H54 (cell line): ENCODE measurements around the gene STC2.
"Not testable (repeated sequence)": the region's sequence is repeated elsewhere in the genome, so short reads cannot be mapped to it uniquely, and the experiment has no call there.

Source experiments
- DNase-seq: peaks from one replicate; pipeline ENCODE4 v3.0.0; 2011; ENCODE audit warnings: low spot score, mixed read lengths; ENCODE audit not compliant: insufficient read length
- FAIRE-seq: peaks from 3 replicates; lab custom pipeline; 2011; peaks lifted over from hg19 to GRCh38; lab: Jason Lieb, UNC
- POLR2A ChIP-seq: IDR thresholded peaks from 2 replicates; pipeline ENCODE4 v1.6.1; 2011; ENCODE audit warnings: low read depth, mild to moderate bottlenecking, low read length

STC2 gene, protein sequence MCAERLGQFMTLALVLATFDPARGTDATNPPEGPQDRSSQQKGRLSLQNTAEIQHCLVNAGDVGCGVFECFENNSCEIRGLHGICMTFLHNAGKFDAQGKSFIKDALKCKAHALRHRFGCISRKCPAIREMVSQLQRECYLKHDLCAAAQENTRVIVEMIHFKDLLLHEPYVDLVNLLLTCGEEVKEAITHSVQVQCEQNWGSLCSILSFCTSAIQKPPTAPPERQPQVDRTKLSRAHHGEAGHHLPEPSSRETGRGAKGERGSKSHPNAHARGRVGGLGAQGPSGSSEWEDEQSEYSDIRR

GRCh38 chr5:173327948-173328843 lies at the start of gene STC2:
Gene STC2, minus strand, starts transcription at chr5:173328414. Its CDS starts 221 bp downstream, at chr5:173328193.
- TF ChIP-seq POLR2A: peak; percentile 66
- DNase-seq (peak; percentile 68), FAIRE-seq (no peak)

GRCh38 chr5:173371400-173371799 lies 43.2 kb upstream of the STC2 start:
- TF ChIP-seq POLR2A: no peak
- no peak for DNase-seq
- FAIRE-seq: no peak

- DNase-seq, FAIRE-seq: not testable (repeated sequence)
Observed at GRCh38 chr5:173363406-173363805, 35.2 kb upstream of the STC2 start.

DNA sequence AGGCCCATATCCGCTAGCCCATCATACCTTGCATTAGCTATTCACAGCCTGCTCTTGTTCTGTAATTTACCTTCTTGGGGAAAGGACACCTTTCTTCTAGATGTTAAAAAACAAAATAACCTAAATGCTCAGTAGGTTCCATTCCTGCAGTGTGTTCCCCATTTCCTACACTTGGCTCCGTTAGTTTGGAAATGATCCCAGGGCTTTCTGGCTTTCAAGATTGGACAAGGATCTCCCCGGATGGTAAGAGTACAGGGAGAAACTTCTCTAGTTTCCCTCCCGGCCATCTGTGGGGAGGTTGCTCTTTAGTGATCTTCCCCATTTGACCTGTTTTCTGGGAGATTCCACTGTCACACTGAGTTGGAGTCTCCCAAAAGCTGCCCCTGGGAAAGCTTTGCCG lies 27.3 kb upstream of the STC2 start:
- FAIRE-seq (no peak), DNase-seq (no peak)

DNA sequence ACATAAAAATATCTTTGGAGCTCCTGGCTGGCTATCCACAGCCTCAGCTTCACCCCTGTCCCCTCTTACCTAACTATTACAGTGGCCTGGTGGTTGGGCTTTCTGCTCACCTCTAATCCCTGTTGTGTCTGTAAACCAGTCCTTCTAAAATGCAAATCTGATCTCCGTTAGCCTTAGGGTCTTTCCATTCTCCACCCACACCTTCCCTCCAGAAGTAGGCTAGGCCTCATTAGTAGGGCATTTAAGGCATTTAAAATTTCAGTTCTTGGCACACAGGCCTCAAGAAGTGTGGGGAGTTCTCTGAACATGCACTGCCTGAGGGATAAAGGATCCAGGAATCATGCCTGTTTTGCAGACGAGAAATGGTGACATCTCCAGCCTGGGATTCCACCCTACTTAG lies 26.4 kb upstream of the STC2 start:
- DNase-seq: no peak
- FAIRE-seq: no peak
- TF ChIP-seq POLR2A: no peak

More for the DNA sequence above, 27.3 kb upstream of the STC2 start:
- no peak for TF ChIP-seq POLR2A

DNA sequence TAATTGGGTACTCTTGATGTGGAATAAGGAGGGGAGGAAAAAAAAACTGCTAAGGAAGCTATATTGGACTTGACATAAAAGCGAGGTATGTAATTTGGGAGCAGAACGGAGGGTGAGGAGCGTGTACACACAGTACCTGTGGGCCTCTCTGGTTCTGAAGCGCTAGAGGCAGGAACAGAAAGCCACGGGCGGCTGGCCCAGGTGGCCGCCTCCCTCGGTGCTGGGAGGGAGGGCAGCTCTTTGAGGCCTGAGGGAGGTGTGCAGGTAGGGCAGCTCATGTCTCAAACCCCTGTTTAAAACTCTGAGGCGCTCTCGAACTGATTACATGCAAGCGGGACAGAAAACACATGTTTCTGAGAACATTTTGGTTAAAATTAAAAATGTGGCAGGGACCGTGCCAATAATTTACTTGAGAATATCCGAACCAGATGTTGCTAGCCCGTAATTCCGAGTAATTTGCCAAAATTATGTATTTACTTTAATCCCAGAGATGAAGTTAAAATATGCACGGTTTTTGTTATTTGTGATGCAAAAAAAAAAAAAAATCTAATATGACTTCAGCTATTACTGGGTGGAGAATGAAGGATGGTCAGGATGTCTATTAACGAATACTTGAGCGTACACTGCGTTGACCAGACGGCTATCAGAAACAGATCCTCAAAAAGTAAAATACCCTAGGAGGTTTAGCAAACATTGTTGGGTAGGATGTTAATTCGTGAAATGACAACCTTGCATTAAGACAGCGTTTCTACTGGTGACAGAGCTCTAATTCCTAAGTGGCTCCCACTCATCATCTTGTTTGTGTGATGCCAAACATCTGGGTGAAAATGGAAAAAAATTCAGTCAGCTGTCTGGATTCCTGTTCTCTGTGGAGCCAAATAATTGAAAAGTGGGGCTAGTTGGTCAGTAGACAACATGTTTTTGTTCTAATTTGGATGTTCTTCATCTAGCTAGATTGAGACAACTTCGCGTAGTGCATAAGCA lies 24.4 kb upstream of the STC2 start:
- TF ChIP-seq POLR2A: no peak
- FAIRE-seq: no peak

GRCh38 chr5:173342813-173343755 lies 14.9 kb upstream of the STC2 start:
- TF ChIP-seq POLR2A: no peak
- no peak for DNase-seq
- FAIRE-seq: no peak

More for the DNA sequence above, 24.4 kb upstream of the STC2 start:
- no peak for DNase-seq

- FAIRE-seq: no peak
Observed at GRCh38 chr5:173341961-173342430, 13.8 kb upstream of the STC2 start.

DNA sequence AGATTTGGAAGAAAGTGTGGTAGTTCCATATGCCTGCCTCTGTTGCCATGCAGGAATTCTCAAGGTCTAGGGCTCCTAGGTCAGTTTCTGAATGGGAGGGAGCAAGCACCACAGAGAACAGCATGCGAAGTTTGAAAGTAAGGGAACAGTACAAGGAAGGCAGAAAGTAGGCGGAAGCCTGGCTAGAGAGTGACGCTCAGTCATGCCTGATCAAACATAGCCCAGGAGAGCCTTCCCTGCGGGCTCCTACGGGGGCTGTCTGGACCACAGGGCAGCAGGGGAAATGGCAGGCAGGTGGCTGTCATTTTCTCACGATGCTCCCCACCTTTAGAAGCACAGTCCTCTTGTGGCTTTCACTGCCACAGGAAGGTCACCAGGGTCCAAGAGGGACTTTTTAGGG lies 12.8 kb upstream of the STC2 start:
- FAIRE-seq: no peak
- DNase-seq: no peak
- TF ChIP-seq POLR2A: no peak

More at GRCh38 chr5:173341961-173342430, 13.8 kb upstream of the STC2 start:
- DNase-seq: no peak
- TF ChIP-seq POLR2A: no peak

GRCh38 chr5:173340451-173340850 lies 12.2 kb upstream of the STC2 start:
- DNase-seq (no peak), FAIRE-seq (no peak)
- no peak for TF ChIP-seq POLR2A

DNA sequence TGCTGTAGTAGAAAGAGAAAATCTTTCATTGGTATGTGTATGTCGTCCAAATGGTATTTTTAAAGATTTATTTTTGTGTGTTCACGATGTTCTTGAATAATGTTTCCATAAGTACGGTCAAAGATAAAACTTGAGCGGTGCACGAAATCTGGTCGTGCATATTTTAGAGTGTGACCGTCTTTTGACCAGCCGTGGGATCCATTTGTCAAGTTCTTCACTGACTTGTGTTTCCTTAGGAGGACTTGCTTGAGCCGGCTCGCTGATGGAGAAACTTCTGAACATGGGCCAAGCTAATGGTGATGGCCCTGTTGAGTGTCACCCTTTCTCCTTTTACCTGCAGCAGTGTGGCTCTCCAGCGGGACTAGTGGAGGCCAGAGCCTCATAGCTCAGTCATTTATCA lies 11.1 kb upstream of the STC2 start:
- DNase-seq (no peak), FAIRE-seq (no peak)
- no peak for TF ChIP-seq POLR2A

DNA sequence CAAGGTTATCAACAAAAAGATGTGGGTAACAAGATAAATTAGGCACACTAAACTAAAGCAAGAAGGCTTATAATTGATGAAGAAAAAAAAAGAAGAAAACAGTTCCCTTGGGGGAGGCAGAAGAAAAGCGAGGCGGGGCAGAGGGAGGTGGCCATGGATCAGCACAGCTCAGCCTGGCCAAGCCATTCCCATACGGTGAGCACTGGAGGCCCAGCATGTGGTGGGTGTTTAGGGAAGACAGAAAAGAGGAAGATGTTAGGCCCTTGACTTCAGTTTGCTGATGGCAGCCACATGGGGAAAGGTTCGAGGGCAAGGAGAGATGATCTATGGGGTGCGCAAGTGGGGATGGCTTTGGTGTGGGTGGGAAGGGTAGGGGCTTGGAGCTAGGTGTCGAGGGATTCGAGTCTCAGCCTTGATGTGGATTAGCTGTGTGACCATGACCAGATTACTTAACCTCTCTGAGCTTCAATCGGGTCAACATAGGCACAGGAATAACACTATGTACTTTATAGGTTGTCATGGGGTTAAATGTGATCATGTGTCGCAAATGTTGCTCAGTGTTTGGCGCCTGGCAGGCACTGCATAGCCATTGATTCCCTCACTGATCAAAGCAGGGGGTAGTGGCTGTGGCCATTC lies 10.3 kb upstream of the STC2 start:
- no peak for FAIRE-seq
- no peak for DNase-seq
- no peak for TF ChIP-seq POLR2A
